Fibroblast of lung (primary cell): Measurements from ENCODE around the gene P2RX4.

ENCODE experiments used
- CTCF ChIP-seq, 2 donors: IDR thresholded peaks in 1 of 2; conservative IDR thresholded peaks in 1 of 2; 1 replicate in 1 of 2; 2 replicates in 1 of 2; pipeline ENCODE4 v1.5.1; 2011 to 2012; ENCODE audit warnings: low read length in 2 of 2, control low read depth in 1 of 2, inconsistent platforms in 1 of 2, low read depth in 1 of 2, mild to moderate bottlenecking in 1 of 2
- EZH2 ChIP-seq: IDR thresholded peaks from 2 replicates; pipeline ENCODE4 v1.5.1; 2012; ENCODE audit warnings: low read length, control low read depth, mild to moderate bottlenecking; ENCODE audit errors: missing control alignments

DNA sequence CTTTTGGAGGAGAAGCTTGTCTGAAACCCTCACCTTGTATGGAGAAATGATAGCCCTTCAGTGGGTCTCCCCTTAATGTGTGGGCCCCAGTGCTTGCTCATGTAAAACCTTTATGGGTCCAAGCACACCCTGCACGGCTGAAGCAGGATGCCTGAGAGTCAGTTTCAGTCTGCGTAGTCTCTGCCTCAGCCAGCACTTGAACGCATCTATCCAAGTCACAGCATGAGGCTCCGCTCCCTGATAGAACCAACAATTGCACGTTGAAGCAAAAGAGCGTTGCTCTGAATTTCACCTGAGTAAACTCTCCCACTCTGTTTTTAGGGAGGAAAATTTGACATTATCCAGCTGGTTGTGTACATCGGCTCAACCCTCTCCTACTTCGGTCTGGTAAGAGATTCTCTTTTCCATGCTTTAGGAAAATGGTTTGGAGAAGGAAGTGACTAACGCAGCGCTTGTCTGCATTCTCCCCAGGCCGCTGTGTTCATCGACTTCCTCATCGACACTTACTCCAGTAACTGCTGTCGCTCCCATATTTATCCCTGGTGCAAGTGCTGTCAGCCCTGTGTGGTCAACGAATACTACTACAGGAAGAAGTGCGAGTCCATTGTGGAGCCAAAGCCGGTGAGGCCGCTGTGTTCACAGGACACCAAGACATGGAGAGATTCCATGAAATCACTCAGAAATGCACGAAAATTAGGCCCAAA lies 33.0 kb upstream of the P2RX4 start:
- TF ChIP-seq CTCF (conservative IDR thresholded peaks at IDR 0.05 in 1 of 2, IDR thresholded peaks at IDR 0.05 in 1 of 2; ENCODE audit: low read depth in 1 of 2, low read length in 2 of 2) (no peak), EZH2 (no peak)
